Left lung (tissue), 10 donors: Measurements from ENCODE around the gene MRGPRF. TPM values are rescaled to one million over a fixed set of nuclear protein-coding genes. Genes with fewer than 3 reads are reported as not detected.

Experiments used
- ATAC-seq: fragments of 200-7000 bp; cut with Tn5 transposase; one replicate; pipeline ENCODE4 v1.9.1; 2020; ENCODE audit warnings: moderate library complexity
- DNase-seq, 4 donors: peaks; one replicate each; pipeline ENCODE4 v3.0.0-alpha.2; 2013 to 2020
- H3K27ac ChIP-seq, 2 donors: fragments of 200-600 bp; sonication (generic) in 1 of 2; one replicate each; pipeline versions ENCODE4 v1.5.0 to v1.8.0; 2020 to 2021
- H3K27me3 ChIP-seq, 2 donors: fragments of 200-600 bp; sonication (generic) in 1 of 2; one replicate each; pipeline versions ENCODE4 v1.5.0 to v1.8.0; 2020 to 2021
- H3K36me3 ChIP-seq, 2 donors: fragments of 200-600 bp; sonication (generic) in 1 of 2; one replicate each; pipeline versions ENCODE4 v1.5.0 to v1.8.0; 2020 to 2021
- H3K4me1 ChIP-seq, 2 donors: fragments of 200-600 bp; one replicate each; pipeline ENCODE4 v1.8.0; 2021
- H3K4me3 ChIP-seq, 2 donors: fragments of 200-600 bp; sonication (generic) in 1 of 2; one replicate each; pipeline versions ENCODE4 v1.5.0 to v1.8.0; 2020 to 2021; ENCODE audit warnings: mild to moderate bottlenecking in 1 of 2
- H3K9me3 ChIP-seq, 2 donors: fragments of 200-600 bp; sonication (generic) in 1 of 2; one replicate each; pipeline versions ENCODE4 v1.5.0 to v1.8.0; 2020 to 2021
- CTCF ChIP-seq, 2 donors: fragments of 200-600 bp; sonication (generic) in 1 of 2; IDR thresholded peaks; one replicate each; pipeline versions ENCODE4 v1.5.0 to v1.8.0; 2021; ENCODE audit warnings: antibody characterized with exemption in 2 of 2
- intact Hi-C, 2 donors: fragments of 100-400 bp; cut with DNase I; formaldehyde crosslinking; loops; one replicate each; pipeline versions ENCODE4 v1.11.2 to v1.14.2; 2022
- polyA plus RNA-seq, 6 donors: library from polyadenylated mRNA; unstranded; fragments of 120-200 nt; gene quantifications; one replicate each; pipeline ENCODE4 v1.2.1, GENCODE V29; 2013; ENCODE audit not compliant: insufficient read length in 6 of 6
- total RNA-seq, 2 donors: library from RNA; stranded (reverse); fragmentation: NEBNext Ultra II Directional; extraction: Animal tissue kit (Norgen Biotek cat#: 25700); gene quantifications; one replicate each; pipeline ENCODE4 v1.2.1, GENCODE V29; 2021
- donor health status: DM: no; HTN: yes; CAD: no.
- donor health status: DM: no; HTN: no; CAD: no.

MRGPRF gene
- total and polyA plus RNA-seq, 8 donors: 4.2 to 22.6 (median 6.2) TPM

- H3K27ac ChIP-seq: no peak overlapping the region
- intact Hi-C loops: no loop called here
- H3K27me3 ChIP-seq: peaks cover 0 to 70% of the 10 kb centered on the region in 2 donors
- H3K4me1 ChIP-seq: peaks cover 0 to 7% of the 10 kb centered on the region in 2 donors
- no peaks in the 10 kb centered on the region for H3K9me3 ChIP-seq
- H3K36me3 ChIP-seq: no peaks in the 10 kb centered on the region
- no peak overlapping the region for H3K4me3 ChIP-seq
- TF ChIP-seq CTCF (IDR thresholded peaks at IDR 0.05): no peak
- DNase-seq (peak in 1 of 4 donors; percentile 30), ATAC-seq (no peak)
Measured at GRCh38 chr11:69003301-69003865, 9.7 kb downstream of the MRGPRF start.

- DNase-seq: peak in 2 of 4 donors; percentile 22 to 41
- ATAC-seq: no peak
Measured at GRCh38 chr11:69002570-69003231, 10.3 kb downstream of the MRGPRF start.

GRCh38 chr11:69002110-69002569 is 10.9 kb downstream of the MRGPRF start:
- Histone ChIP-seq H3K27ac (no peak overlapping the region), H3K4me3 (no peak overlapping the region), H3K27me3 (peaks cover 0 to 59% of the 10 kb centered on the region in 2 donors), H3K36me3 (no peaks in the 10 kb centered on the region), H3K4me1 (peaks cover 0 to 7% of the 10 kb centered on the region in 2 donors), H3K9me3 (no peaks in the 10 kb centered on the region)
- intact Hi-C loops: no loop called here
- no peak for ATAC-seq
- peak in 1 of 4 donors; percentile 5 for DNase-seq
- no peak for TF ChIP-seq CTCF (IDR thresholded peaks at IDR 0.05)

More at GRCh38 chr11:69002570-69003231, 10.3 kb downstream of the MRGPRF start:
- Histone ChIP-seq H3K36me3 (no peaks in the 10 kb centered on the region), H3K27ac (no peak overlapping the region), H3K4me1 (peaks cover 0 to 7% of the 10 kb centered on the region in 2 donors), H3K27me3 (peaks cover 0 to 64% of the 10 kb centered on the region in 2 donors), H3K4me3 (no peak overlapping the region), H3K9me3 (no peaks in the 10 kb centered on the region)
- intact Hi-C loops: no loop called here
- no peak for TF ChIP-seq CTCF (IDR thresholded peaks at IDR 0.05)

- TF ChIP-seq CTCF (IDR thresholded peaks at IDR 0.05): no peak
- intact Hi-C loops: no loop called here
- DNase-seq: peak in 2 of 4 donors; percentile 26 to 58
- Histone ChIP-seq H3K9me3 (no peaks in the 10 kb centered on the region), H3K36me3 (no peaks in the 10 kb centered on the region), H3K27me3 (peaks cover 0 to 53% of the 10 kb centered on the region in 2 donors), H3K4me3 (no peak overlapping the region), H3K27ac (no peak overlapping the region), H3K4me1 (peaks cover 0 to 7% of the 10 kb centered on the region in 2 donors)
- ATAC-seq: no peak
Measured at GRCh38 chr11:69001243-69002081, 11.6 kb downstream of the MRGPRF start.
